ENCODE data around the gene PDIA6.

DNA sequence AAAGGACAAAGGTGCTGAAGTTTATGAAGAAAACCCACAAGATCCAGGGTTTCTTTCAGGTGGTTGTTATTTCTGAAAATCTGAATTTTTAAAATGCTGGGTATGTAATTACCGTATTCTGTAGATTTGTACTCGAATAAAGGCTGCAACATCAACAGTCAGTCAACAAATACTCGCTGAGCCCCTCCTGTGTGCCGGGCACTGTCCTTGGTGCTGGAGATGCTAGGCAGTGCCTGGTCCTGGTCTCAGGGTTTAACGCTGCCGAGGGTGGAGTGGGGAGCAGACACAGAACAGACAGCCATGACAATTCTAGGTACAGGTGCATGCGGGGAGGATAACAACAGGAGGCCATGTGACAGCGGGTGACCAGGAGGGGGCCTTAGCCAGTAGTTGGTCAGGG is 27.2 kb upstream of the PDIA6 start:
- no peak for TF ChIP-seq CTCF (IDR thresholded peaks at IDR 0.05)
- no peak for TF ChIP-seq POLR2A (IDR thresholded peaks at IDR 0.05)
